Central memory CD8-positive, alpha-beta T cell (primary cell): Measurements from ENCODE around the gene INF2.
A peak's percentile ranks its signal among the peaks of the same experiment; 100 is the strongest.

ENCODE experiments used
- ATAC-seq: fragments of 150-1000 bp; cut with Tn5 transposase; replicated peaks from 2 replicates; pipeline ENCODE4 v1.10.0; 2022; ENCODE audit warnings: mild to moderate bottlenecking, moderate FRiP score, moderate number of reproducible peaks; ENCODE audit not compliant: poor library complexity, severe bottlenecking; ENCODE audit errors: extremely low read depth
- DNase-seq, 2 donors: peaks; one replicate each; pipeline ENCODE4 v3.0.0; 2021; ENCODE audit warnings: low spot score in 2 of 2
- H3K27ac Mint-ChIP-seq: one replicate; pipeline ENCODE4 v1.8.0; 2022; ENCODE audit warnings: low read depth, mild to moderate bottlenecking, moderate library complexity, mixed read lengths
- H3K27me3 Mint-ChIP-seq: one replicate; pipeline ENCODE4 v1.8.0; 2022; ENCODE audit warnings: mixed read lengths
- H3K36me3 Mint-ChIP-seq: one replicate; pipeline ENCODE4 v1.8.0; 2022; ENCODE audit warnings: mild to moderate bottlenecking, moderate library complexity, mixed read lengths; ENCODE audit not compliant: insufficient read depth
- H3K4me1 Mint-ChIP-seq: one replicate; pipeline ENCODE4 v1.8.0; 2022; ENCODE audit warnings: mixed read lengths
- H3K4me3 Mint-ChIP-seq: one replicate; pipeline ENCODE4 v1.8.0; 2022; ENCODE audit warnings: mild to moderate bottlenecking, moderate library complexity, mixed read lengths
- H3K9me3 Mint-ChIP-seq: one replicate; pipeline ENCODE4 v1.8.0; 2022; ENCODE audit warnings: mixed read lengths

Gene INF2

GRCh38 chr14:104718147-104718546 lies 28.7 kb downstream of the INF2 start:
- H3K9me3 Mint-ChIP-seq: no peaks in the 10 kb centered on the region
- no peak overlapping the region for H3K27ac Mint-ChIP-seq
- no peaks in the 10 kb centered on the region for H3K27me3 Mint-ChIP-seq
- ATAC-seq (no peak), DNase-seq (no peak)
- no peaks in the 10 kb centered on the region for H3K4me1 Mint-ChIP-seq
- H3K4me3 Mint-ChIP-seq: no peak overlapping the region
- peaks cover 2% of the 10 kb centered on the region for H3K36me3 Mint-ChIP-seq

DNA sequence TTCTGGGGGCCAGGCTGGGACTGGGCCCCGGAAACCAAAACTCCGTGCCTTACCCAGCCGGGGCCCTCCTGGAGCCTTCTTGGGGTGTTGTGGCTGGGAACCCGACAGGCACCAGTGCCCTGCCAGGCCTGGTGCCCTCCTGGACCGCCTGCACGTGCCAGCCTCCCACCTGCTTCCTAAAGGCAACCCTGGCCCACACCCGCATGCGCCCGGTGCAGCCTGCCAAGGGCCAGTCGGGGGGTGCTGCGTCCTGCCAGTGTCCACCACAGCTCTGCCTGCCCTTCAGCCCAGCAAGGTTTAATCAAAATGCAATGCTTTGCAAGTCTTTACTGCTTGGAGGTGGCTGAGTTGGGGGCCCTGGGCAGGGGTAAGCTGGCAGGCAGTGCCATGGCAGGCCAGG lies 29.5 kb downstream of the INF2 start:
- Mint-ChIP-seq H3K27ac (no peak overlapping the region), H3K9me3 (no peaks in the 10 kb centered on the region), H3K4me3 (no peak overlapping the region), H3K4me1 (no peaks in the 10 kb centered on the region), H3K36me3 (peaks cover 2% of the 10 kb centered on the region), H3K27me3 (no peaks in the 10 kb centered on the region)
- ATAC-seq: no peak
- DNase-seq: no peak

GRCh38 chr14:104719343-104719742 lies 29.9 kb downstream of the INF2 start:
- peaks cover 2% of the 10 kb centered on the region for H3K36me3 Mint-ChIP-seq
- no peak overlapping the region for H3K4me3 Mint-ChIP-seq

GRCh38 chr14:104721505-104722431 lies 32.4 kb downstream of the INF2 start:
- Mint-ChIP-seq H3K27me3 (no peaks in the 10 kb centered on the region), H3K4me3 (peak overlapping the region; percentile 27), H3K36me3 (peaks cover 3% of the 10 kb centered on the region), H3K9me3 (no peaks in the 10 kb centered on the region), H3K27ac (no peak overlapping the region), H3K4me1 (no peaks in the 10 kb centered on the region)
- ATAC-seq: no peak
- no peak for DNase-seq

More at GRCh38 chr14:104719343-104719742, 29.9 kb downstream of the INF2 start:
- Mint-ChIP-seq H3K27me3 (no peaks in the 10 kb centered on the region), H3K9me3 (no peaks in the 10 kb centered on the region), H3K4me1 (no peaks in the 10 kb centered on the region), H3K27ac (no peak overlapping the region)
- DNase-seq (no peak), ATAC-seq (no peak)

- Mint-ChIP-seq H3K4me1 (no peaks in the 10 kb centered on the region), H3K4me3 (peak overlapping the region; percentile 54), H3K27me3 (no peaks in the 10 kb centered on the region), H3K27ac (no peak overlapping the region), H3K36me3 (peaks cover 5% of the 10 kb centered on the region), H3K9me3 (no peaks in the 10 kb centered on the region)
- ATAC-seq: peak; percentile 12
- DNase-seq: no peak
These were observed 33.7 kb downstream of the INF2 start for GRCh38 chr14:104722938-104723650.

DNA sequence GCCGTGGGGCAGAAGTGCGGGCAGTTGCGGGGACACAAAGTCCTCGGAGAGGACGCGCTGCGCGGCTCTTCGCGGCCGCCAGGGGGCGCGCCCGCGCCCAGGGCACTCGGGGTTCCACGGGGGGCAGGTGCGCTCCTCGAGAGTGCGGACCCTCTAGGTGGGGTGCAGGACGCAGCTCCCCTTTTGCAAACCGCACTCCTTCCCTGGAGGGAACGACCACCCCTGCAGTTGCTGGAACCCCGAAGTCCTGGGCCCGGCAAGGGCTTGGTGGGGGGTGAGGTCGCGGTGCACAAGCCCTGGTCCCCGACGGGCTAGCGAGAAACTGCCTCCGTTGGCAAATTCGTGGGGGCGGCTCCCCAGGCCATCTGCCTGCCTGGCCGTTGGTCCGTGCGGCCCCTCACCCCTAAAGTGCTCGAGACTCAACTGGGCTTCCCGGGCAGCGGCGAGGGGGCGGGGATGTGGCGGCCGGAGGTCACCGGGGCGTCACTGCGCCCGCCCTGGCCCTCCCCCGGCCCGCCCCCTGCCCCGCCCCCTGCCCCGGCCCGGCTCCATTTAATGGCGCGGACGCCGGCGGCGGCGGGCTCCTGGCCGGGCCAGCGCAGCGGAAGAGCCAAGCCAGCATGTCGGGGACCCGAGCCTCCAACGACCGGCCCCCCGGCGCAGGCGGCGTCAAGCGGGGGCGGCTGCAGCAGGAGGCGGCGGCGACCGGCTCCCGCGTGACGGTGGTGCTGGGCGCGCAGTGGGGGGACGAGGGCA lies 34.4 kb downstream of the INF2 start, which contains the start of gene ADSS1:
Gene ADSS1, plus strand, starts transcription at position 579 of the 756 bp plus-strand sequence. Its CDS starts 42 bp downstream, at position 621.
- ATAC-seq (peak; percentile 69), DNase-seq (peak; percentile 47 to 61)
- no peaks in the 10 kb centered on the region for H3K4me1 Mint-ChIP-seq
- H3K9me3 Mint-ChIP-seq: no peaks in the 10 kb centered on the region
- H3K27me3 Mint-ChIP-seq: no peaks in the 10 kb centered on the region
- peak within 1 kb of the TSS; percentile 56 for H3K4me3 Mint-ChIP-seq
- no peak within 1 kb of the TSS for H3K27ac Mint-ChIP-seq
- H3K36me3 Mint-ChIP-seq: peaks cover 5% of the 10 kb centered on the region

GRCh38 chr14:104724407-104724980 lies 35.1 kb downstream of the INF2 start:
- H3K27ac Mint-ChIP-seq: no peak overlapping the region

GRCh38 chr14:104724981-104725771 lies 35.8 kb downstream of the INF2 start:
- no peaks in the 10 kb centered on the region for H3K9me3 Mint-ChIP-seq
- no peaks in the 10 kb centered on the region for H3K27me3 Mint-ChIP-seq
- H3K4me3 Mint-ChIP-seq: peak overlapping the region; percentile 56
- no peak overlapping the region for H3K27ac Mint-ChIP-seq
- no peaks in the 10 kb centered on the region for H3K4me1 Mint-ChIP-seq
- DNase-seq: no peak
- peaks cover 5% of the 10 kb centered on the region for H3K36me3 Mint-ChIP-seq
- ATAC-seq: no peak

More at GRCh38 chr14:104724407-104724980, 35.1 kb downstream of the INF2 start:
- Mint-ChIP-seq H3K4me1 (no peaks in the 10 kb centered on the region), H3K27me3 (no peaks in the 10 kb centered on the region), H3K9me3 (no peaks in the 10 kb centered on the region), H3K4me3 (peak overlapping the region; percentile 56), H3K36me3 (peaks cover 5% of the 10 kb centered on the region)
- DNase-seq (no peak), ATAC-seq (no peak)

DNA sequence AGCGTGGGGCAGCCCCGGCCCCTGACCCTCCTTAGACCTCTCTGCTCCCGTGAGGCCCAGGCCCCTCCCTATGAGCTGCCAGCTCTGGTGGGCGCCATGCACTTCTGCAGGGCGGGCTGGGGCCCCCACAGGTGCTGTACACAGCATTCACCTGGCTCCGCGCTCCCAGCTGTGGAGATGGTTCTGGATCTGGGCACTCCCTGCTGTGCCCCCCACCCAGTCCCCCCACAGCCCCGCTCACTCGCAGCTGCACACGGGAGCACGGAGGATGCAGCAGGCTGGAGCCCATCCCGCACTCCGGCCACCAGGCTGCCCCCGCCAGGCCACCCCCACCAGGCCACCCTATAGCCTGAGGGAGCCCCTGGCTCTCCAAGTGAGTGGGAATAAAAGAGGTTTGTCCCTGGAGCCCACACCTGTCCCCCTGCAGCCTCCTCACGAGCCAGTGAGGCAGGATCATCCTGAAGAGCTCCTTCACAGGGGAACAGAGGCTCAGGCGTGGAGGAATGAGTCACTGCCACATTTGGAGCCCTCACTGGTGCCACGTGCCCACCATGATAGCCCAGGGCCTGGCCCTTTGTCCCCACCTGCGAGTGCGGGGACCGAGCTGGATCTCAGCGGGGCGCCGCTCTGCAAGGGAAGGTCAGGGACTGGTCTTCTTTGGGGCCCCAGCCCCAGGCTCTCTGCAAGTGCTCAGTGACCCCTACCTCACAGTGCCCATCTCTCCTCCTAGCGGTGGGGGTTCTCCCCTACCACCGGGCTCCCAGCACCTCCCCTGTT lies 36.5 kb downstream of the INF2 start:
- DNase-seq (no peak), ATAC-seq (no peak)
- H3K36me3 Mint-ChIP-seq: peaks cover 5% of the 10 kb centered on the region
- no peak overlapping the region for H3K27ac Mint-ChIP-seq
- H3K9me3 Mint-ChIP-seq: no peaks in the 10 kb centered on the region
- H3K4me1 Mint-ChIP-seq: no peaks in the 10 kb centered on the region
- H3K27me3 Mint-ChIP-seq: no peaks in the 10 kb centered on the region
- H3K4me3 Mint-ChIP-seq: no peak overlapping the region

- peaks cover 5% of the 10 kb centered on the region for H3K36me3 Mint-ChIP-seq
- H3K27ac Mint-ChIP-seq: no peak overlapping the region
- ATAC-seq (no peak), DNase-seq (no peak)
- H3K4me1 Mint-ChIP-seq: no peaks in the 10 kb centered on the region
- H3K27me3 Mint-ChIP-seq: no peaks in the 10 kb centered on the region
- no peaks in the 10 kb centered on the region for H3K9me3 Mint-ChIP-seq
- no peak overlapping the region for H3K4me3 Mint-ChIP-seq
These were observed 37.4 kb downstream of the INF2 start for GRCh38 chr14:104726600-104727451.
